Activated CD8-positive, alpha-beta memory T cell treated with anti-CD3 and anti-CD28 coated beads for 4 hours (primary cell): ENCODE results near the gene HTR3D.
"Not testable (repeated sequence)": the region's sequence is repeated elsewhere in the genome, so short reads cannot be mapped to it uniquely, and the experiment has no call there.

Experiments
- DNase-seq, 2 donors: peaks; one replicate each; pipeline ENCODE4 v3.0.0-alpha.2; 2020; ENCODE audit warnings: low read depth in 2 of 2

The HTR3D gene

DNA sequence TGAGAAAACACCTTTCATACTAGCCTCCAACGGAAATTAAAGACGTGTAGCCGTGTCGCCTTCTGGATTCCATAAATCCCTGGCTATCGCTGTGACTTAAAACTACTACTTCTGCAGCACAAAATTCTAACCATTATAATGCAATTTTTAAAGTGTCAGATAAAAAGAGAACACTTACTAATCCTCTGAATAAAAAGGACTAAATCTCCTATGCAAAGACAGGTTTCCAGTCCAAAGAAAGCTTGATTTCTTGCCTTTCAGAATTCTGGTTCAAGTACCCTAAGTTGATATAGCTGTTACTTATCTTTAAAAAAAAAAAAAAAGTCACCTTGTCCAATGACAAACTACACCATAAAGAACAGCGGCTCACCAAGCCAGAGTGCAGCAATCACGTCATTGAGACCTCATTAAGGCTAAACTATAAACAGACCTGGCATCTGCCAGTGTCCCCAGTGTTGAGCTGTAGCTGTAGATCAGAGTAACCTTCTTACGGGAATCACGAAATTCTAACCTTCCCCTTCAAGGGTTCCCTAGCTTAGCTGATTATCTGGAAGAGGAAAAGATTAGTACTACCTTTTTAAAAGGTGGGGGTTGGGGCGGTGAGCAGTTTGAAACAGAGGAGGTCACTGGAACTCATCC is 16.0 kb upstream of the HTR3D start:
- no peak for DNase-seq

DNA sequence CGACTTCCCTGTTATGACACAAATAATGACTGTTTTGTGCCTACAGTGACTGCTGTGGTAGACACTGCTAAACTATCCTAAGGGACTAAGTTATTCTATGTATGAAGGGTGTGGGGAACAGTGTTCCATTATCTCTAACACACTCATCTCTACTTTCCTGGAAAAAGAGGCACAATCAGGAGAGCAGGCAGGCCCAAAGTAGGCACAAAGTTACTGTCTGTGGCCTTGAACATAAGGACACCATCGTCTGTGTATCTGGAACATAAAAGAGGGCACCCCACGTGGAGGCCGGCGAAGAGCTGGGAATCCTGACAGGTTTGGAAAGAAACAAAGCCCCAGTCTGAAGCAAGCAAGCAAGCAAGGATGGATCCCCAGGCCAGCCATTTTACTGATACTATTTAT is 15.4 kb upstream of the HTR3D start:
- no peak for DNase-seq

DNA sequence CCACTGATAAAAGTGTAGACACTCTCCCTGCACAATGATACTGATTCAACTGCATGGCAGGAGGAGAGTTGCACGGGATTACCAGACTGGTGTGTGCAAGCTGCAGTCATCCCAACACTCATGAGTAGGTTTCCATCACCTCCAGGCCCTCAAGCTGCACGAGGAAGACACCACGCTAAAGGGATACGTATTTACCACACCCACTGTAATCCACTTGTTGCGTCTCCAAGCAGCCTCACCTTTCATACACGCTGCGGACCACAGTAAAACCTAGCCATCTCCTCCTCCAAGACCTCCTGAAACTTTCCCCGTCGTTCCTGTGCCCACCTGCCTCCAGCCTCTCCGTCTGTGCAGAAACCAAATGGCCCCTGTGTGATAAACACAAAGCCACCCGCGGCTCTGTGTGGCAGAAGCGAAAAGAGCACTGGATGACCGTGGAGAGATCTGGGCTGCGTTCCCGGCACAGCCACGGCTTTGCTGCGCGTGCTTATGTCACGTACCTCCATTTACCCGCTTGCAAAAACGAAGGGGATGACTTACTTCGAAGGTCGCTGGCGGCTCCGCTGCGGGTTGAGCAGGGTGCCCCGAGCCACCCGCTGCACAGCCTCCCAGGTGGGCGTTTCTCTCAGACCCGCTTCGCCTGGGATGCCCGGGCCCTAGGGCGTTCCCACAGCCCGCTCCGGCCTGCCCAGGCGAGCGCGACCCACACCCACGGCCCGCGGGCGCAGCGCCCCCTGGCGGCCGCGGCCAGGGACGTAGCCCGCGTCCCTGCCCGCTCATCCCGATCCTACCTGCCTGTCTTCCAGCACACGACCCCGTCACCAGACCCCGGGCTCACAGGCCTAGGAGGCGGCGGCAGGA is 14.5 kb upstream of the HTR3D start:
- peak in 1 of 2 donors; percentile 8 for DNase-seq

DNA sequence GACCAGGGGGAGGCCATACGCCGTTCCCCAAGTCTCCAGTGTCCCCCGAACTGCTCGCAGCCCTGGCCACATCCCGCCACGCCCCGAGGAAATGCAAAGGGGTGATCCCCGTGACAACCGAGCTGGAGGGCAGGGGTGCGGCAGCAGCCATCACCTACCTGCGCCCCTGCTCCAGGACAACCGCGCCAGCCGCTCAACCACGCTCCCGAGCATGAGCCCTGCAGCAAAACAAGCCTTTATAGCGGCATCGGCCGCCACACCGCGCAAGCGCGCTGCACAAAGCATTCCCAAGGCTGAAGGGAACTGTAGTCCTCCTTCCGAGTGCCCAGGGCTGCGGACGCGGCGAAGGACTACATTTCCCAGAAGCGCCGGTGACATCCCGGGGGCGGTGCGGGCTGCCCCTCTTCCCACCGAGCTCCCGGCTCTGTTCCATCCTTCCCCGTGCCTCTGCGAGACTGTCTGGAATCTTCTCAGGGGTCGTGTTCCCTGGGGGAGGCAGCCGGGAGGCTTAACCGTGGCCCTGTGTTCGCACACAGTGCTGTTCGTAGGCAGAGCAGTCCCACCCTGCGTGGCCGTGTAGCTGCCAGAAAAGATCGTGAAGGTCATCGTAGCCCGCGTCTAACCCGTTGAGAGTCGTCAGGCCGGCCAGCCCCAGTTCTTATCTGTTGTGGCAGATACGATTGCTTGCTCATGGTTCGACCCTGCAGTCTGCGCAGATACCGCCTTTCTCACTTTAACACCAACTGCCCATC is 13.7 kb upstream of the HTR3D start, which contains the start of gene ABCC5:
Gene ABCC5, minus strand, starts transcription at position 213 of the 752 bp plus-strand sequence. CDS start 3,492 bp downstream, outside the sequence.
- DNase-seq: peak; percentile 69 to 73

DNA sequence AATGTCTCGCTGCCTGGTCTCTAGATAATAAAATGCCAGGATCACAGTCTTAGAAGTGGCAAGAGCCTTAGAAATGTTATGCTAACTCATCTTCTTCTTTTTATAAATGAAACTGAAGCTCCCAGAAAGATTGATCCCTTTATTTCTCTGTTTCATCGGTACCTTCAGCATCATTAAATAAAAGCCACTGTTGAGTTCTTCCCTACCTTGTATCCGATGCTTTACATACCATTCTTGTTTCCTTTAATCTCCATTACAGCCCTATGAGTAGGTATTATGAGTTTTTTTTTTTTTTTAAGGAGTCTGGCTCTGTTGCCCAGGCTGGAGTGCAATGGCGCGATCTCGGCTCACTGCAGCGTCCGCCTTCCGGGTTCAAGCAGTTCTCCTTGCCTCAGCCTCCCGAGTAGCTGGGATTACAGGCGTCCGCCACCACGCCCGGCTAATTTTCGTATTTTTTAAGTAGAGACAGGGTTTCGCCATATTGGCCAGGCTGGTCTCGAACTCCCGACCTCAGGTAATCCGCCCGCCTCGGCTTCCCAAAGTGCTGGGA is 13.0 kb upstream of the HTR3D start:
- no peak for DNase-seq

DNA sequence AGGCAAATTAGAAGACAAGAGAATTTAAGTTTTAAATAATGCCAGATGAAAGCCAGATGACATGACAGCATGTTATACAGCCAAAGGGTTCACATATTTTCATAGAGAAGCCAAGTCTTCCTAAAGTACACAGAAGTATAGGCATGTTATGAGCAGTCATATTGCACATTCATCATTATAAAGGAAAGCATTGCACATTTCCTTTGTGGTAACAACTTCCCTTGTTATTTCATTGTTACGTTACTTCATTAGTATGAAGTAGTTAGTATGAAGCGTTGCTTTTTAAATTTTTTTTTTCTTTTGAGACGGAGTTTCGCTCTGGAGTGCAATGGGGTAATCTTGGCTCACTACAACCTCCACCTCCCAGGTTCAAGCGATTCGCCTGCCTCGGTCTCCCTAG is 9.2 kb upstream of the HTR3D start:
- no peak for DNase-seq

DNA sequence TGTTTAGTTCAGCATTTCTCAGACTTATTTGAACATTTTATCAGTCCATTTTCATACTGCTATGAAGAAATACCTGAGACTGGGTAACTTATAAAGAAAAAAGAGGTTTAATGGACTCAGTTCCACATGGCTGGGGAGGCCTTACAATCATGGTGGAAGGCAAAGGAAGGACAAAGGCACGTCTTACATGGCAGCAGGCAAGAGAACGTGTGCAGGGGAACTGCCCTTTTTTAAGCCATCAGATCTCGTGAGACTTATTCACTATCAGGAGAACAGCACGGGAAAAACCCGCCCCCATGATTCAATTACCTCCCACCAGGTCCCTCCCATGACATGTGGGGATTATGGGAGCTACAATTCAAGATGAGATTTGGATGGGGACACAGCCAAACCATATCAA is 6.3 kb upstream of the HTR3D start:
- DNase-seq: not testable (repeated sequence)

DNA sequence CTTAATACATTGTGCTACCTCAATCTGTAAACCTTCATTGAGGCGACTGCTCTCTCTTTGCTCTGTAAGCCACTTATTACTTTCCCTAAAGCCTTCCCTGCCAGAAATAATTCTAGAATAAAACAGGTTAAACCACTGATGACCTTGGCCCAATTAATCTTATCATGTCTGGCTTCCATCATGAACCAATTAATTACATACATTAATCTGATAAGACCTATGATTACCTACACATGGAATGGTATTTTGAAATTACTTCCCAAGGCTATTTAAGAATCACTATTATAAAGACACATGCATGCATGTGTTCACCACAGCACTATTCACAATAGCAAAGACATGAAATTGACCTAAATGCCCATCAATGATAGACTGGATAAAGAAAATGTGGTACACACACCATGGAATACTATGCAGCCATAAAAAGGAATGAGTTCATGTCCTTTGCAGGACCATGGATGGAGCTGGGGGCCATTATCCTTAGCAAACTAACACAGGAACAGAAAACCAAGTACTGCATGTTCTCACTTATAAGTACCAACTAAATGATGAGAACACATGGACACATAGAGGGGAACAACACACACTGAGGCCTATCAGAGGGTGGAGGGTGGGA is 3.2 kb upstream of the HTR3D start:
- DNase-seq: not testable (repeated sequence)

DNA sequence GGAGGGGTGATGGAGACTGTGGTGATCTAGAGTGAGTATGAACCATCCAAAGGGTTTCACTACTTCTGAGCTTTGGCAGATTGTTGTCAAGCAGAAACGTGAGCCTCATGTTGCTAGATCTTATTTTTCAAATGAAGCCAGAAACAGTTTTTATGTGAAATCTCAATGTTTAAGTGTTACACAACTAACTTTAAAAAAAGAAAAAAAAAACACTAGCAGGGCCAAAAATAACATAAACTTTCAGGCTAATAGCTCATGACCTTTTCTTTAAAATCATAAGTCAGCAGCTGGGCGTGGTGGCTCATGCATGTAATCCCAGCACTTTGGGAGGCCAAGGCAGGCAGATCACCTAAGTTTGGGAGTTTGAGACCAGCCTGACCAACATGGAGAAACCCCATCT is 2.1 kb upstream of the HTR3D start:
- DNase-seq: no peak

DNA sequence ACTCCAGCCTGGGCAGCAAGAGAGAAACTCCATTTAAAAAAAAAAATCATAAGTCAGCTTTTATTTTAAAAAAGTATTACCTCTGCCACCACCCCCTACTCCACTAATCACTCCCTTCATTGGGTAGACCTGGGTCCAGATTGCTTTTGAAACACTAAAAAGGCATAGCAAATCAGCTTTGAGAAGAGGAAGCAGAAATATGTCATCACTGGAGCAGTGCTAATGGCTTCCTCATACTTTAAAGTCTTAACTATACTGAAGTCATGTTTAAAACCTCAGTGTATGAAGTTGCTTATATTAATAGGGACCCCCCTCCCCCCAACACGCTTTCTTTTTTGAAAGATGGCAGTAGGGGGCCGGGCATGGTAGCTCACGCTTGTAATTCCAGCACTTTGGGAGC is 1.0 kb upstream of the HTR3D start:
- no peak for DNase-seq

DNA sequence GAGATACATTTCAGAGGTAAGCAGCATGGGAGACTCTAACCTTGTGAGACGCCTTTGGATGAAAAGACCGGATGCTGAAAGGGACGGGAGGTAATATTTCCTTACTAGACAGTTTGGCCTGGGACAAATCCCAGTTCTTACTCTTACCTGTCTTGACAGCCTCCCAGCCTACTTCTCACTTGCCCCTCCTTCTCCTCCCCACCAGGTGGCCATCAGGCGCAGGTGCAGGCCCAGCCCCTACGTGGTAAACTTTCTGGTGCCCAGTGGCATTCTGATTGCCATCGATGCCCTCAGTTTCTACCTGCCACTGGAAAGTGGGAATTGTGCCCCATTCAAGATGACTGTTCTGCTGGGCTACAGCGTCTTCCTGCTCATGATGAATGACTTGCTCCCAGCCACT is 6.3 kb downstream of the HTR3D start:
- no peak for DNase-seq

DNA sequence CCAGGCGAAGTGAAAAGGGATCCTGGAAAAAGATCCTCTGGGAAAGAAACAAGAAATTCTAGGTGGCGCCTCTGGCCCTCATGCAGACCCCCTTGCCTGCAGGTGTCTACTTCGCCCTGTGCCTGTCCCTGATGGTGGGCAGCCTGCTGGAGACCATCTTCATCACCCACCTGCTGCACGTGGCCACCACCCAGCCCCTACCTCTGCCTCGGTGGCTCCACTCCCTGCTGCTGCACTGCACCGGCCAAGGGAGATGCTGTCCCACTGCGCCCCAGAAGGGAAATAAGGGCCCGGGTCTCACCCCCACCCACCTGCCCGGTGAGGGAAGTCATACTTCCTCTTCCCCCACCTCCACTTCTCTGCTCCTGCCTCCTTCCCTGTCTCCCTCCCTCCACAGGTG is 6.8 kb downstream of the HTR3D start:
- DNase-seq: not testable (repeated sequence)

DNA sequence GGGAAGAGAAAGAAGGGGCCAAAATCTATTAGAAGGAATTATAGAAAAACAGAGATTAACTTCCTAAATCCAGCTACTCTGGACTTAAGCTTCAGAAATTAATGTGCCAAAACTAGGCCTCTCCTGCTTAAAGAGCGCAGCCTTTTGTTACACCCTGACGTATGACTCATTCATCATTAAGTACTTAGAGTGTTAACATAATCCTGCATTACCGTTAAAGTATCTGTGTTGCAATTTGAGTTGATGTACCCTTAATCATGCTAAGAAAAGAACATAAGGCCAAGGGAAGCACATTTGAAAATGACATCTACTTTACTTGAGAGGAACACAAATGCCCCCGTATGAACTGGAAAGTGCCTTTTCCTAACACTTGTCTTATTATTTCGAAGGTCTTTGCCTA is 7.9 kb downstream of the HTR3D start:
- DNase-seq: no peak

DNA sequence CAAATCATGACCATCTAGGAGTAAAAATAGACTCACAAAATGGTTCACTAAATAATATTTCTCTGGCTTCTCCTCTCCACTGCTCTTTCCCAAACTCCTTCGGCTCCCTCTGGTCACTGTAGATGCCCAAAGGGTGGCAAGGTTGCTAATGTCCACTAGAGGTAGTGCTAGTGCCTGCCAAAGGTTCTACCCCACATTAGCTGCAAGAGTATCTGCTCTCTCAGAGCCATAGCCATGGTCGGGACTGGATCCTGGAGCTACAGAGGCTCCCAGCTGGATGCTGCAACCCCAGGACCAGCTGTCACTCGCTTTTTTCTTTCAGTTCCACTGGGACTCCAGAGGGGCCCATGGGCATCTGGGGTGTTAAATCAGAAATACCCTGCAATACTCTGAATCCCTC is 8.5 kb downstream of the HTR3D start:
- no peak for DNase-seq

DNA sequence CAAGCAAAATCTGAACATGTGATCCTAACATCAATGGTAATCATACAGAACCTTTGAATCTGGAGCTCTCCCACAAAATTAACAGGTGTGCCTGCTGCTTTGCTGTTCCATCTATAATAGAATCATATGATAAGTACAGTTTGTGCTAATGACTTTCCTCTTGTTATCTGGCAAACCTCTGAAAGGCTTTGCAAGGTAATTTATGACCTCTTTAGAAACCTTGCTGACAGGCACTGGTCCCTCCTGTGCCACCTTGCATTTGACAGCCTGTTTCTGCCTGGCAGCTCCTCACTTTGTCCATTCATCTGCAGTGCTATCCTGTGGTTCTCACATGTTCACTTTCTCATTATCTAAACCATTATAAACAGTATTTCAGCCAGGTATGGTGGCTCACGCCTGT is 11.1 kb downstream of the HTR3D start:
- no peak for DNase-seq

DNA sequence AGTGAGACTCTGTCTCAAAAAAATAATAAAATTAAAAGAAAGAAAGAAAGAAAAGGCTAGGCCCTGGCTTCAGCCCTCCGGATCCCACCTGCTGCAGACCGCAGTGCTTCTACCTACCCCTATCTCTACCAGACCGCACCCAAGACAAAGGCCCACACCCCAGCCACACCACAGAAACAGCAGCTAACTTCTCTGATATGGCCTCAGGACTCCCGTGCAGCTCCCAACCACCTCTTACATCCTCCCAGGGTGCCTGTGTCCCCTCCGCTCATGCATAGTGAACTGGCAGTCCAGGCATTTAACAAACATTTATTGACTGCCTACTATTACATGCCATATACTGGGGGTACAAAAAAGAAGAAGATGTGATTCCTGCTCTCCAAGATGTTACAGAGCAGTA is 14.5 kb downstream of the HTR3D start:
- DNase-seq: no peak

DNA sequence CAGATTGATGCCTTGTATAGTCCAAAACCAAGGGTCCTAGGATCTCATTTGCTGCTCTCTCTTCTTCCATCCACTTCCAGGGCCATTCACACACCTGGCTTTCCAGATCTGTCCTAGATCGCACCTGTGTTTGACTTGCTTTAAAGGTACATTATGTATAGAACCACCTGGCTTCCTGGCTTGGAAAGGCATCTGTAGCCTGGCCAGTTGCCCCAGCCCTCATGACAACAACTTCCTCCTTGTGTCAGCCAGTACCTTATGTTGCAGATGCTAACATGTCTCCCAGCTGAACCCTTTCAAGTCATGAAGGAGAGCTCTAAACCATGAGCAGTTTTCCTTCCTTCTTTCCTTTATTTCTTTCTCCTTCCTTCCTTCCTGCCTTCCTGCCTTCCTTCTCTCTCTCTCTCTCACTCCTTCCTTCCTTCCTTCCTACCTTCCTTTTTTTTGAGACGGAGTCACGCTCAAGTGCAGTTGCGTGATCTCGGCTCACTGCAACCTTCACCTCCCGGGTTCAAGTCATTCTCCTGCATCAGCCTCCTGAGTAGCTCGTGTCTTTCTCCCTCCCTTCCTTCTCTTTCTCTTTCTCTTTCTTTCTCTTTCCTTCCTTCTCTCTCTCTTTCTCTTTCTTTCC is 18.8 kb downstream of the HTR3D start:
- no peak for DNase-seq

DNA sequence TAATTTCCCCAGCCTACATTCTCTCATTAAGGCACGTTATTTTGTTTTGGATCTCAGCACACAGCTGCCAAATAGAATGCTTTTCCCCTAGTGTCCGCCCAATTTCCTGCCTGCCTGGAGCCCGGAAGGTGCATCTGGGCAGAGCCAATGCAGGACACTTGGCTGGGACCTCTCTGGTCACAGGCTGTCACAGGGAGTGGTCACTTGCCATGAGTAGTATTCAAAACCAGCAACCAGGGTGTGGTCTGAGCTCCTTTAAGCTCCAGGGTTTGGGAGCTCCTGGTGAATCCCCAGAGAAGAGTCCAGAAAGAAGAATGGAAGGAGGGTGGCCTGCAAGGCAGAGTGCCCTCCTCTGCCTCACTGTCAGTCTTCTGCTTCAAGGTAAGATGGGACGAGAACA is 21.2 kb downstream of the HTR3D start, which contains the start of gene HTR3C:
Gene HTR3C, plus strand, starts transcription at position 281 of the 400 bp plus-strand sequence. Its CDS starts 34 bp downstream, at position 315.
- DNase-seq: no peak

DNA sequence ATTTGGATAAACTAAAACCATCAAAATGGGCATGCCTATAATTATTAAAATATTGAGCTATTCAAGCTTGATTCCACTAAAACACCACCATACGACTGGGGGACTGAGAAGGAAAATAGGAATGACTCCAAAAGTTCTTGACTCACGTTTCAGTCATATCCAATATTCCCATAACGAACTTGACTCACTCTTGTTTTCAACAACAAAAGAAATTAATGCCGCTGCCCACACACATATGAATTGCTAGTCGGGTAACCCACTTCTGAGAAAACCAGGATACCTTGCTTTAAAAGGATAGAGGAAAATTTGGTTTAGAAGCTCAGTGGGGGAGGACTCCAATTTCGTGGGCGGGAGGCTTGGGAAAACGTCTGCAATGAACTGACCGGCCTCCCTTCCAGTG is 26.5 kb downstream of the HTR3D start:
- DNase-seq: no peak

DNA sequence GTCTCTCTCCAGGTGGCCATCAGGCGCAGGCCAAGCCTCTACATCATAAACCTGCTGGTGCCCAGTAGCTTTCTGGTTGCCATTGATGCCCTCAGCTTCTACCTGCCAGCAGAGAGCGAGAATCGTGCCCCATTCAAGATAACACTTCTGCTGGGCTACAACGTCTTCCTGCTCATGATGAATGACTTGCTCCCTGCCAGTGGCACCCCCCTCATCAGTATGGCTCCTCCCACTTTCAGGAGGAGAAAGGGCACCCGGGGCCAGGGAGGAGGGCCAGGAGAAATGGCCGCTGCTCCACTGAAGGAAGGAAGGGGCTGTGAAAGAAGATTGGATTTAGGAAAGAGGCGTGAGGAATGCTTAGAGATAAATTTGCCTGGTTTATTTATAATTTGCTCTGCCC is 27.9 kb downstream of the HTR3D start:
- DNase-seq: no peak

DNA sequence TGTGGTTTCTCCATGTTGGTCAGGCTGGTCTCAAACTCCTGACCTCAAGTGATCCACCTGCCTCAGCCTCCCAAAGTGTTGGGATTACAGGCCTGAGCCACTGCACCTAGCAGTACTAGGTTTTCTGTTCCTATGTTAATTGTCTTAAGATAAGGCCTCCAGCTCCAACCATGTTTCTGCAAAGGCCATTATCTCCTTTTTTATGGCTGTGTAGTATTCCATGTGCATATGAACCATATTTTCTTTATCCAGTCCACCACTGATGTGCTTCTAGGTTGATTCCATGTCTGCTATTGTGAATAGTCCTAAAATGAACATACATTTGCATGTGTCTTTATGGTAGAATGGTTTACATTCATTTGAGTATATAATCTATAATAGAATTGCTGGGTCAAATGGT is 31.1 kb downstream of the HTR3D start:
- no peak for DNase-seq
